ENCODE measurements around the gene TAF4B.

GRCh38 chr18:26293982-26294381 lies 67.7 kb downstream of the TAF4B start:
- TF ChIP-seq CTCF (IDR thresholded peaks at IDR 0.05) (no peak), POLR2AphosphoS5 (IDR thresholded peaks at IDR 0.05) (no peak), POLR2A (IDR thresholded peaks at IDR 0.05) (no peak)

Data from sigmoid colon (tissue), 4 donors.